A673 (cell line): ENCODE measurements around the gene CCDC7.

Experiments used
- EZH2 ChIP-seq: fragments of 200-600 bp; sonication (generic); IDR thresholded peaks from 2 replicates; pipeline ENCODE4 v1.6.1; 2017; ENCODE audit warnings: borderline replicate concordance, low read depth, mild to moderate bottlenecking, mixed read lengths, antibody characterized with exemption, low read length; ENCODE audit not compliant: poor library complexity, severe bottlenecking
- TF ChIP-seq, protein P1 (sequence below): fragments of 300-800, 200-600 bp; sonication (generic); conservative IDR thresholded peaks from 2 replicates; pipeline ENCODE4 v1.5.1; 2017; ENCODE audit warnings: low read depth, mild to moderate bottlenecking, antibody characterized with exemption, low read length, moderate library complexity, mixed read lengths

DNA sequence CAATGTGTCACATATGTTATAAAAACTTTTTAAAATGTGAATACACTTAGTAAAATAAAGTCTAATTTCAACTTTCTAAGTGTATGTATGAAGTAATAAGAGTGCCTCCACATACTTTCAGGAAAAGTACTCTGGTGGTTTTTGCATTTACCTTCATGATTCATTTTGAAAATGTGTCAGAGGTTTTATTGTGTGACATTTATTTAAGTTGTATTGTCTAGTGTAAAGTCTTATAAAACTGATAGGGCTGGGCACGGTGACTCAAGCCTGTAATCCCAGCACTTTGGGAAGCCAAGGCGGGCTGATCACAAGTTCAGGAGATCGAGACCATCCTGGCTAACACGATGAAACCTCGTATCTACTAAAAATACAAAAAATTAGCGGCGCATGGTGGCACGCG lies 285.6 kb downstream of the CCDC7 start:
- TF ChIP-seq, protein P1, sequence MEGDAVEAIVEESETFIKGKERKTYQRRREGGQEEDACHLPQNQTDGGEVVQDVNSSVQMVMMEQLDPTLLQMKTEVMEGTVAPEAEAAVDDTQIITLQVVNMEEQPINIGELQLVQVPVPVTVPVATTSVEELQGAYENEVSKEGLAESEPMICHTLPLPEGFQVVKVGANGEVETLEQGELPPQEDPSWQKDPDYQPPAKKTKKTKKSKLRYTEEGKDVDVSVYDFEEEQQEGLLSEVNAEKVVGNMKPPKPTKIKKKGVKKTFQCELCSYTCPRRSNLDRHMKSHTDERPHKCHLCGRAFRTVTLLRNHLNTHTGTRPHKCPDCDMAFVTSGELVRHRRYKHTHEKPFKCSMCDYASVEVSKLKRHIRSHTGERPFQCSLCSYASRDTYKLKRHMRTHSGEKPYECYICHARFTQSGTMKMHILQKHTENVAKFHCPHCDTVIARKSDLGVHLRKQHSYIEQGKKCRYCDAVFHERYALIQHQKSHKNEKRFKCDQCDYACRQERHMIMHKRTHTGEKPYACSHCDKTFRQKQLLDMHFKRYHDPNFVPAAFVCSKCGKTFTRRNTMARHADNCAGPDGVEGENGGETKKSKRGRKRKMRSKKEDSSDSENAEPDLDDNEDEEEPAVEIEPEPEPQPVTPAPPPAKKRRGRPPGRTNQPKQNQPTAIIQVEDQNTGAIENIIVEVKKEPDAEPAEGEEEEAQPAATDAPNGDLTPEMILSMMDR, result no peak
- TF ChIP-seq EZH2, result no peak
